RKO (cell line): ENCODE results near the gene FAM89B.

Experiments used
- DNase-seq: peaks from one replicate; pipeline ENCODE4 v3.0.0-alpha.2; 2016; ENCODE audit warnings: low spot score

FAM89B gene

DNA sequence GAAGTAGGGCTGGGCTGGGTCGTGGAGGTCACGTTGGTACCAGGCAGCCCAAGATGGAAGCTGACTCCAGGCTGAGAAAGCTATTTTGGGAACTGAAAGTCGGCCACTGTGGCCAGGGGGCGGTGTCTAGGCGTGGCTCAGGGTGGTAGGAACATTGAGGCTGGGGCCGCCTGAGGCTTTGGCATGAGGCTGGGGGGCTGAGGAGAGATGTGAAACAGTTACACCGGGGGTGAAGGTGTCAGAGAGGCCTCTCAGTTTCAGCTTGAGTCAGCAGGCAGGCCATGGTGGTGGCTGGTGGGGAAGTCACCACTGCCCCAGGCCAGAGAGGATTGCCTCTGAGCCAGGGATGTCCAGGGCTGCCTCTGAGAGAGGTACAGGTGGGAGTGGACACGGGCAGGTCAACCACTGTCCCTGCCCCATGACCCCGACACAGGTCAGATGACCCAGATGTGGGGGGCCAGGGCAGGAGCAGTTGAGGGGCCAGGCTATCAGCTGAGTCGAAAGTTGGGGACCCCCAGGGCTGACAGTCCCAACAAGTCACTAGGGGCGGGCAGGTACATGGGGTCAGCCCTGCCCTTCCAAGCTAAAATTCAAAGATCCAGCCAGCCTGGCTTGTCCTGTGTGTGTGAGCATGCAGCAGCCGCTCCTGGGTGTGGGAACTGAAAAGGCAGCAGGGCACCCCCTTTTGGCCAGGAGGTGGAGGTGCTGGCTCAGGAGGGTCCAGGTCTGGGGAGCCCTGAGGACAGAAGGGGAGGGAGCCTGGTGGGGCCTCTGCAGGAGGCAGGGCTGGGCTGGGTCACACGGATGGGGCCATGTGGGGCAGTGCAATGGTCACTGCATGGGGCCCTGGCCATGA is 16.1 kb downstream of the FAM89B start:
- peak; percentile 40 for DNase-seq

DNA sequence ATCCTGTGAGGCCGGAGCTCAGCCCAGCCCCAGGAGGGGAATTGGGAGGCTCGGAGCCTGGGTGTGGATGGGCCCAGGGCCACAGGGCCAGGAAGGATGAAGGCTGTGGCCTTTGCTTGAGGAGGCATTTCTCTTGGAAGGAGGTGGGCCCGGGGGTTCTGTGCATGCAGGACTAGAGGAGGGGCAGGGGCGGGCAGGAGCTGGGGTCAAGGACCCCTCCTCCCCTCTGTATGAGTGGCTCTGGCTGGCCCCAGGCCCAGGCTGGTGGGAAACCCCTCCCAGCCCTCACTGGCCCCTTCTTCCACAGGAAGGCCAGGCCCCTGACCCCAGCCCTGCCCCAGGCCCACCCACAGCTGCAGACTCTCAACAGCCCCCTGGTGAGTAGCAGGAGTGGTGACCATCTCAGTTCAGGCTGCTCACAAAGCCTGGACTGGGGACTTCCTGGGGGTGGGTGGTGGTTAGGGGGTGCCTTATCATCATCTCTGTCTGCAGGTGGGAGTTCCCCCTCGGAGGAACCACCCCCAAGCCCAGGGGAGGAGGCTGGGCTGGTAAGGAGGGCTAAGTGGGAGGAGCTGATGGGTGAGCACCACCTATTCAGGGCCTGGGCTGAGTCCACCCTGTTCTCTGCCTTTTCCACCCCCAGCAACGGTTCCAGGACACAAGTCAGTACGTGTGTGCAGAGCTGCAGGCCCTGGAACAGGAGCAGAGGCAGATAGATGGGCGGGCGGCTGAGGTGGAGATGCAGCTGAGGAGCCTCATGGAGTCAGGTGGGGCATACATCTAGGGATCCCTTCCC is 17.3 kb downstream of the FAM89B start:
- no peak for DNase-seq

DNA sequence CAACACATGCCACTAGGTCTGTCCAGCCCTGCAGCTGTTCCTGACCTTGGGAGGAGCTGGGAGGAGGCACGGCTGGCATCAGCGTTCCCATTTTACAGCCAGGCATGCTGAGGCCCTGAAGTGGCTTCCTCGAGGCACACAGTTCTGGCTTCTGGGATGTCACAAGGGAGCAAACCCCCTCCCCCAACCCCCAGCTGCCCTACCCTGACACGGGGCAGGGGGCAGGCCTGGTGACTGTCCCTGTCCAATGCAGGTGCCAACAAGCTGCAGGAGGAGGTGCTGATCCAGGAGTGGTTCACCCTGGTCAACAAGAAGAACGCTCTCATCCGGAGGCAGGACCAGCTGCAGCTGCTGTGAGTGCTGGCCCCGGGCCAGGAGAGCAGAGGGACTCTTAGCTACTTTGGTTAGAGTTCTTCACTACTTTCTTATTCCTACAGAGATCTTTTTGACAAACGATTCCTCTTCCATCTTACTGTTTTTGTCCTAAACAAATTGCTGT is 18.0 kb downstream of the FAM89B start:
- peak; percentile 39 for DNase-seq

DNA sequence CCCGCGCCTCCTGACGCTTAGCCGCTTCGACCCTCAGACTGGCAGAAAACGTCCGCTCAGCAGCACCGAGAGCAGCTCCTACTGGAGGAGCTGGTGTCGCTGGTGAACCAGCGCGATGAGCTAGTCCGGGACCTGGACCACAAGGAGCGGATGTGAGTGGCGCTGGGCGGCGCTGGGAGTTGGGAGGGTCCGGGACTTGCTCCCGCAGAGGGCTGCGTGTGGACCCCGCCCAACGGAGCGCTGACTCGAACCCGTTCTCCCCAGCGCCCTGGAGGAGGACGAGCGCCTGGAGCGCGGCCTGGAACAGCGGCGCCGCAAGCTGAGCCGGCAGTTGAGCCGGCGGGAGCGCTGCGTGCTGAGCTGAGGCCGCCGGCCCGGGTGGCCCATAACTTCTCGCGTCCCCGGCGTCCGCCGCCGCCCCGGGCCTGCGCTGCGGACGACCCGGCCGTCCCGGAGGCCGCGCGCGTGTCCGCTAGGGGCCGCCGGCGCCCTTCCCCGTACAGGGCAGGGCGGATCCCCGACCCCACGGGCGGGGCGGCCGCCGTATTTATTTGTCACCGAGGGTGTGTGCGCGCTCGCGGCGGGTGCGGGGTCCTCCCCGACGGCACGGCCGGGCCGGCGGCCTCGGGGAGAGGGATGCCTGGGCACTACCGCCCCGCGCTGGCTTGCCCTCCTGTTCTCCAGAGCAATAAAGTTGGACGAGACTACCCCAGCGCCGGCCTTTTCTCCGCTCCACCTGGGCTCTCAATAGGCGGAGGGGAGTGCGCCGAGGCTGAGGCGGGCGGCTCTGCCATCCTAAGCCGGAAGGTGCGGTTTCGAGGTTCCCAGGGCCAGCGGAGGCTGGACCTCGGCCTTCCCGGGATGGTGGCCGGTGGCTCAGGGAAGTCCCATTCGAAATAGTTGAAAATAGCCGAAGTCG is 19.9 kb downstream of the FAM89B start:
- no peak for DNase-seq

DNA sequence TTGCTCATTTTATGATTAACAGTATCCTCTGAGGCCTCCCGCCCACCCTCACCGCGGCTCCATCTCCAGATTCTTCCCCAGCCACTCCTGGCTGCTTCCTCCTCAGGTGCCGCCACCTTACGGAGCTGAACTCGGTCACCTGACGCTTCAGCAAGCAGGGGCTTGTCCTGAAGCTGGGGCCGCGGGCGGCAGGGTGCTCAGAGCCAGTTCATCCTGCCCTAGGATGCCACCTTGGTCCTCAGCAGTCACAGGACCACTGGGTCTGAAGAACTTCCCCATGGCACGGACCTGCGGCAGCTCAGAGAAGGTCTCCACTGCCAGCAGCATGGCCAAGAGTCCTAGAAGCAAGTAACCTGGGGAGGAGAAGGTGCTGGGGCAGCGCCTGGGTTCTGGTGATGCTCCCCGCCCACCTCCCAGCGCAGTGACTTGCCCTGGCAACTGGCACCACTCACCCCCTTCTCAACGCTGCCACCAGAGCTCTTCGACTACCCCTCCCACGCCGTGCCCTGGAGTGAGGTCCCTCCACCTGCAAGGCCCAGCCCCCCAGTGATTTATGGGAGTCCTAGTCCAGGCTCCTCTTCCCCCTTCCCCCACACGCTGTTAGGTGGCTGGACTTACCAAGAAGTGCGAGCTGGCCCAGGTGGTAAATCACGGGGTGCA is 20.6 kb downstream of the FAM89B start:
- no peak for DNase-seq

DNA sequence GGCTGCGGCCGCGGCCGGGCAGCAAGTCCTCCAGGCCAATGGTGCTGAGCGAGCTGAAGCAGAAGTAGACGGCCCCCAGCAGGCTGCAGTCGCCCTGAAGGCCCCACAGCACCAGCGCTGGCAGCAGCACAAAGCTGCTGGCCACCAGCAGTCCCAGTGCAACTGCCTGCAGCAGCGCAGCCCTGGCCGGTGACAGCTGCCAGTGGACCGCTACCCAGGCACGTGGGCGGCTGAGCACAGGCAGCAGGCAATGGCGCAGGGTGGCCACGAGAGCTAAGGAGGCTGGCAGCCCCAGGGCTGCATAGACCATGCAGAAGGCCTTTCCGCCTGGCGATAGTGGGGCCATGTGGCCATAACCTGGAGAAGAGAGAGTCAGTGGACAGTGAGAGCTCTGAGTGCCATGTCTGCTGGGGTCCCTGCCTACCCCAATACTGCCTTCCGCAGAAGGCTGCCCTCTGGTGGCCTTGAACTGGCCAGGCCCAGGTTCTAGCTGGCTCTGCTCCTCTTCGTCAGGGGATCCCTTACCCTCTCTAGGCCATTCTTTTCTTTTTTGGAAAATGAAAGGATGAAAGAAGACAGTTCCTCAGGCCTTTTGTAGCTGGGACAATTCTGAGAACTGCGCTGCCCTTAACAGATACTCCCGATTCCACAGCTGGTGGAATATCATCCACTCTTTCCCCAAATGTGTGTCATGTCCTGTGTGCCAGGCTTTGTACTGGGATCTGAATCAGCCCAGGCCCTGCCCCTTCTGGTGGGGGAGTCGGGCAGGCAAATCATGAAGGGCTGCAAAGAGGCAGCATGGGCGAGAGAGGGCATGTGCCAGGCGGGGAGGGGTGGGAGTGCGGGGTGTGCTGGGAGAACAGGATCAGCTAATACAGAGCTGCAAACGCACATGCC is 21.4 kb downstream of the FAM89B start:
- no peak for DNase-seq

DNA sequence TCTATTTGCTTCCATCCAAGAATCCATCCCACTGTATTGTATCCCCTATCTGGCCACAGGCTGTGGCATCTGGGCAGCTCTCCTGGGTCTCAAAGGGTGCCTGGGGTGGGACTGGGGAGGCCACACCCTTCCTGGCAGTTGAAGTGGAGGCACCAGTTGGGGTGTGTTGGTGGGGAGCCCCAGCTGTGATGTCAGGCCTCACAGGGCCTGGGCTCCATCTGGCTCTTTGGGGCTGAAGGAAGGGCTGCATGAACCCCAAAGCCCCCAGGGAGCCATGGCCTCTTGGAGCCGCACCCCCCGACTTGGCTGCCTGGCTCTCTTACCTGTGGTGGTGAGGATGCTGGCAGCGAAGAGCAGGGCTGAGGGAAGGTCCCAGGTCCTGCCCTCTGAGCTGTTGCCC is 22.8 kb downstream of the FAM89B start:
- no peak for DNase-seq

DNA sequence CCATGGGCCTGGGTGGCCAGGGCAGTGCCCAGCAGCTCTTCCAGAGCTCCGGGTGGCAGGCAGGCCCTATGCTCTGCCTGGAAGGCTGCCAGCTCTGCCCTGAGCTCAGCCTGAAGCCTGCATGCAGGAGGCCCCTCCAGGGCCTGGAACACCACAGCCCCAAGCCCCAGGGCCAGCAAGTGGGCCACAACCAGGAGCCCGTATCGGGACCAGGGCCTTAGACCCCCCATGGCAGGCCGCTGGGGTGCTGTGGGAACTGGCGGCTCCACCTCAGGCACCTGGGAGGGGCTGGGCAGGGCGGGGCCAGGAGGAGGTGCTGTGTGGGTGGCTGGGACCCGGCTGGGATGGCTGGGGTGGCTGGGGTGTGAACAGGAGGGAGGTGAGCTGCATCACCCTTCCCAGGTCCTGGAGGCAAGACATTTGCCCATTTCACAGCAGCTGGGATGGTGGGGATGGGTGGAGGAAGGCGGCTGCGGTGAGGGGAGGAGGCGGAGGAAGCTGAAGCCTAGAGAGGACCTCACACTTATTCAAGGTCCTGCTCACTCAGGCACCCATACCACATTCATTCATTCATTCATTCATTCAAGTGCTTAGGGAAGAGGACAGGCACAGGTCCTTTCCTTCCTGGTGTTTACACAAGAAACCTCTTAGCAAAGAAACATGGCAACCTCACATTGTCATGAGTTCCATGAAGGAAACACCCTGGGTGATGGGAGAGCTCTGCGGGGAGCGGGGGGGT is 23.4 kb downstream of the FAM89B start, which contains the start of gene KCNK7:
Gene KCNK7, minus strand, starts transcription at position 258 of the 739 bp plus-strand sequence. Its CDS starts 28 bp downstream, at position 230.
- no peak for DNase-seq

DNA sequence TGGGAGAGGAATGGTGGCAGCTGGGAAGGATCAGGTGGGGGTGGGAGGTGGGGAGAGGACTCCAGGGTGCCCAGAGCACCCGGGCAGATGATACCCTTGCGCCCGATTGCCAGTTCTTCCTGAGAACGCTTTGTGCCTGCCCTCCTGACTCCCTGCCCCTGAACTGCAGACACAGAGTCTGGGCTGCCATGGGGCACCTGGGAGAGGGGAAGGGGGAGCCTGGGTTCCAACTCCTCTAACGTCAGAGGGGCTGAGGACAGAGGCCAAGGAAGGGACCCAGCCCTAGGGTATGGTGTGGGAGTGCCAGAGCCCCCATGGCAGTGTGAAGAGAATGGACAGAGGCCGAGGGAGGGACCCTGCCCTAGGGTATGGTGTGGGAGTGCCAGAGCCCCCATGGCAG is 24.2 kb downstream of the FAM89B start:
- DNase-seq = no peak

DNA sequence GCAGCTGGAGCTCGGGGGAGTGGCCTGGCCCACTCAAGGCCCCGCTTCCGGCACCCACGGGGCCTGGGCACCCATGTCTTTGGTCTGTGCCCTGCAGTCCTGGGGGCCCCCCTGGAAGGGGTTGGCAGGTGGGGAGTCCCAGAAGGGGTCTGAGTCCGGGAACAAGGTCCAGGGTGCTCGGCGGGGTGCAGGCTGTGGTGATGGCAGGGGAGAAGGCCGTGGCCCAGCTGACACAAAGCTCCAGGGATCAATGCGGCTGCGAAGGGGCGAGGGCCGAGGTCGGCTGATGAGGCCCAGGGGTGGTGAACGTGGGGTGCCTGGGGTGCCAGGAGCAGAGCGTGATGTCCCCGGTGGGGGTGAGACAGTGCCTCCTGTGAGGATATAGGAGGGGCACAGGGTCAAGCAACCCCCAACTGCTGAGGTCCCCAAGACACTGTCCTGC is 25.9 kb downstream of the FAM89B start:
- DNase-seq = no peak

DNA sequence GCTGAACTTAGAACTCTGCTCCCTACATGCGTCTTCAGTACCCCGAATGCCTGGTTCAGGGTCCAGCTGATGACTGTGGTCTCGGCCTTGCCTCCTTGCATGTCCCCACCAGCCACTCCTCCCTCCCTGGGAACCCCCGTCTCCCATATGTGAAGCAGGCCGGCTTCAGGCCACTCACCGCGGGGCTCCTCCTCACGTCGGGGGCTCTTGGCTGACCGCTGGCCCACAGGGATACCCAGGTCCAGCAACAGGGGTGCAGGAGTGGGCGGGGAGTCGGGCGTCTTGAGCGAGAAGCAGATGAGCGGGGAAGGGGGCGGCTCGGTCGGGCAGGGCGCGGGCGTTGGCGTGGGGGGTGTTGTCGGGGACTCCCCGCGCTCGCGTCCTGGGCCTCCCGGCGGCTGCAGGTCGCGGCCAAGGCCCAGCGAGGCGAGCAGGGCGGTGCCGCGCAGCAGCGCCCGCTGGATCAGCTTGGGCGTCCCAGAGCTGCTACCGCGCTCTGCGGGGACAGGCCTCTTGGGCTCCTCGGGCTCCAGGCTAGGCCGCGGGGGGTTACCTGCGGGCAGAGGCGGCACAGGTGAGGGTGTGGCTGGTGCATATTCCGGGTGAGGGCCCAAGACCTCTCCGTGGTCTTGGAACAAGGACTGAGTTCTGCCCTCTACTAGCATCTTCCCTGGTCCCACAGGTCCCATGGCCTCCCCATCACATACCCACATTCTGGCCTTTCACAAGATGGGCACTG is 27.0 kb downstream of the FAM89B start:
- DNase-seq = no peak

DNA sequence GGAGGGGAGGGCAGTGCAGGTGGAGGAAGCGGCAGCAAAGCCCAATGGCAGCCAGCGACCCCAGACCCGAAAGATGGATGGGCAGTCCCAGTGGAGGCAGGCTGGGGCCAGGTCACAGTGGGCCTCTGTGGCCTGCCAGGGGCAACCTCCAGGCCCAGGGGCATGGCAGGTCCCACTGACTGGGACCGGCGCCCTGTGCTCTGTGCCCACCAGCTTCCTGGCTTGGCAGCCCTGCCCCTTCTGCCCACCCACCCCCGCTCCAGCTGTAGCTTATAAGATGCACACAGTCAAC is 27.6 kb downstream of the FAM89B start:
- no peak for DNase-seq

DNA sequence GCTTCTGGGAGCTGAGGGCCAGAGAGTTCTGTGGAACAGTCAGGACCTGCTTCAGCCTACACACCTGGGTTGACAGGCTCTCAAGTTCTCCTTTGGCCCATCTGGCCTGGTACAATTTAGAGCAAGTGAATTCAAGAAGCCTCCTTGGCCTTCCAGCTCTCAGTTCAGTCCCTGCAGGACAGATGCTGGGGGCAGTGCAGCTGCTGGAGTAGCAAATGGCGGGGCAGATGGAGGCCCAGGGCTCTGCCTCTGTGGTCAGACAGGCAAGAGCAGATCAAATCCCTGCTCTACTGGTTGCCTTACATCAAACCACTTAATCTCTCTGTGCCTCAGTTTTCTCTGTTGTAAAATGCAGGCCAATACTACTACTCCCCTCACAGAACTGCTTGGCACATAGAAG is 31.9 kb downstream of the FAM89B start:
- no peak for DNase-seq

DNA sequence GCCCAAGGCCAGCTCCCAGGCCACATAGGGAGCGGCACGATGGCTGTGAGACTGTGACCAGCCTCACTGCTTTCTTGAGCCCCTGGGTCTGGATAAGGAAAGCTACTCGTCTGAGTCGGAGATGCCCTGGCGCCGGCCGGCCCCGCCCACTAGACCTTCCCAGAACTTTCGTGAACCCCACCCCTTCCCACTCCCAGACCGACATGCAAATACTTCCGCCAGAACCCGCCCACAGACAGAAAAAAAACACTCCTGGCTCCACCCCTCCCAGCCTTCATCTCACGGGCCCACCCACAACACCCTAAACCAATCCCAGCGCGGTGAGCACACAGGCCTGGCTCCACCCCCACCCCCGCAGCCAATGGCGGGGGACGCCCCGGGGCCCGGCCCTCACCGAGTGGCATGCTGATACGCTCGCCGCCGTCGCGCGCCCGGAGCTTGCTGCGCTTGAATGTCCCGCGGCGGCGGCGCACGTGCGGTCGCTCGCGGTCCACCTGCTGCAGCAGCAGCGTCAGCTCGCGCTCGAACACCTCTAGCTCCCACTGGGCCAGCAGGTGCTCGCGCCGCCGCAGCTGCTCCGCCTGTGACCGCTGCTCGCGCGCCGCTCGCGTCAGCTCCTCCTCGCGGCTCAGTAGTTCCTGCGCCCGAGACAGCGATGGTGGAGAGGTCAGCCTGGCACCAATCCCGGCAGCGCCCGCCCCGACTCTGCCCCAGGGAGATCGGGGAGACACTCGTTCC is 34.7 kb downstream of the FAM89B start:
- DNase-seq = peak; percentile 85

DNA sequence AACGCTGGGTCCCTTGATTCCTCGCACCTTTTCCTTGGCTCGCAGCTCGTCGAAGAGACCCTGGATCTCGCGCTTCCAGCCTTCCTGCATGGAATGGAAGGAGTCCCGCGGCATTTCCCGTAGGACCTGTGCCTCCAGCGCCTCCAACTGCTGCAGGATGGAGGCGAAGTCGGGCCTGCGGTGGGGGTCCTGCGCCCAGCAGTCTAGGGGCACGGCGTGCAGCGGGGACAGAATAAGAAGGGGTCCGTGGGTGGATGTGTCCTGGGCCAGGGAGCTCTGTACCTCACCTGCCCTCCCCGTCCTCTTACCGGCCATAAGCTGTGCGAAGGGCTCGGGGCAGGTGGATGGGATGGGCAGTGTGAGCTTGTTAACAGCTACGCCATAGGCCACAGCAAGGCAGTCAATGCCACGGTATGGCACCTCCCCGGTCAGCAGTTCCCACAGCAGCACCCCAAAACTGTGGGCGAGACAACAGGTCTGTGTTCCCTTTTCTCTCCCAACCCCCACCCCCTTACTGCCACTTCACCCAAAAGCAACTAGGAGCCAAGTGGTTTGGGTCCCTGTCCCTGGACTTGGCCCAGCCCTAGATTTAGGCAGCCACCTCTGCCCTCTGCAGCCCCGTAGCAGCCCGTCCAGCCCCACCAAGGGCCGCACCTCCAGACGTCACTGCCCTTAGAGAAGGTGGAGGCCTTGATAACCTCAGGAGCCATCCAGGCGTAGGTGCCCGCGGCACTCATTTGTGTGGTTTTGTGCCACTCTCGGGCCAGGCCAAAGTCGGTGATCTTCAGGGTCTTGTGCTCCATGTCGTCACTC is 35.5 kb downstream of the FAM89B start:
- no peak for DNase-seq

DNA sequence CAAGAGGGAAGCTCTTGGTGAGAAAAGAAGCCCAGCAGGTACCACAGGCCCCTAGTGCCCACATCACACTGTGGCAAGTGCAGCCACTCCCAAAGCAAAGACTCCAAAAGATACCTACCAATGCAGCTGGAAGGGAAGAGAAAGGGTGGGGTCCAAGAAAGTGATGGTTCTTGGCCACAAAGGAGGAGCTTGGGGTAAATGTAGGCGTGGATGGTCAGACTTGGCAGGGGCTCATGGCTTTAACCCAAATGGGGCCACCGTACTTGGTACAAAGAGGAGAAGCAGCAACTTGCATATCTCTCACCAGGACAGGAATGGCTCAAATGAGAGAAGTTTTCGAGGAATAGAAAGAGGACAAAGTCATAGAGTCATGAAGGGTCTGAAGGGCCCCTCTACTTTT is 36.9 kb downstream of the FAM89B start:
- no peak for DNase-seq

DNA sequence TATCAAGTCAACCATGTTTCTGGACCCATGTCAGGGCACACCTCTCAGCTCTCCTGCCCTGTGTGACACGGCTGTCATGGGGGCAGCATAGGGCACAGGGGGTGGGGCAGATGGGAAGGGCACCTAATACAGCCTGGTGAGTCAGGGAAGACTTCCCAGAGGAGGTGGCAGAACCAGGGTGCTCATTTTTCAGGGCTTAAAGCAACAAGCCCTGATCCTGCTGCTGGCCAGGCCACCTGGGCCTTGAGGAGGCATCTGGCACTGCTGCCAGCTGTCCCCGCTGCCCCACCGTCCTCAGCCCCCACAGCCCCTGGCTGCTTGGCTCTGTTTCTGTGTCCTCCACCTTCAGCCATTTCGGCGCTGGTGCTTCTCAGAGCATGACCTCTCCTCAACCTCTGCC is 37.3 kb downstream of the FAM89B start:
- DNase-seq = no peak
